ENCODE measurements around the gene ROR1.

The ROR1 gene

DNA sequence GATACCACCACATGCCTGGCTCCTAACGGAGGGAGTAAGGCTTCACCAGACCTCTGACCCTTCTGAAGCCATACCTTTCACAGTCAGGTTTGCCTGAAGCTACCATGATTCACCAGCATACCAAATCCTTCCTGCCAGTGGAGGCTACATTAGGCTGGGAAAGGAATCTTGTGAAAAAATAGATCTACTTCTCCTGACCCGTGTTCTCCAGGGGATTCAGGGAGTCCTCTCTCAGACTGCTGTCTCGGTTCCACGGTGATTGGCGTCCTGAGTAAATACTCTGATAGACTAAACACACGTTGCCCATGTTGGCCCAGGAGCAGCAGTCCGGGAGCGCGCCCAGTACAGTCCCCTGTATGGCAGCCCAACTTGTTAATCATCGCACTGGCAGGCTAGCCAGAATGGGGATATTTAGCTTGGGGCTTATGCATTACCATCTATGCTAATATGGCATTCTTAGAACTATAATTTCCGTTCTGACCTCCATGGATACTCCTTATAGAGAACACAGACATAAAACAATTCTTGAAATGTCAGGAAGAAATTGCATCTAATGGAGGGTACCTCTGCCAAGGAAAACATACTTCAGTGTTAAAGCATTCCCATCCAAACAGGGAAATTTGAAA lies 173.2 kb downstream of the ROR1 start:
- no peak for DNase-seq

GRCh38 chr1:63947904-63948303 lies 174.1 kb downstream of the ROR1 start:
- no peak for DNase-seq

- no peak for DNase-seq
Observed at GRCh38 chr1:63950023-63950422, 176.2 kb downstream of the ROR1 start.

DNA sequence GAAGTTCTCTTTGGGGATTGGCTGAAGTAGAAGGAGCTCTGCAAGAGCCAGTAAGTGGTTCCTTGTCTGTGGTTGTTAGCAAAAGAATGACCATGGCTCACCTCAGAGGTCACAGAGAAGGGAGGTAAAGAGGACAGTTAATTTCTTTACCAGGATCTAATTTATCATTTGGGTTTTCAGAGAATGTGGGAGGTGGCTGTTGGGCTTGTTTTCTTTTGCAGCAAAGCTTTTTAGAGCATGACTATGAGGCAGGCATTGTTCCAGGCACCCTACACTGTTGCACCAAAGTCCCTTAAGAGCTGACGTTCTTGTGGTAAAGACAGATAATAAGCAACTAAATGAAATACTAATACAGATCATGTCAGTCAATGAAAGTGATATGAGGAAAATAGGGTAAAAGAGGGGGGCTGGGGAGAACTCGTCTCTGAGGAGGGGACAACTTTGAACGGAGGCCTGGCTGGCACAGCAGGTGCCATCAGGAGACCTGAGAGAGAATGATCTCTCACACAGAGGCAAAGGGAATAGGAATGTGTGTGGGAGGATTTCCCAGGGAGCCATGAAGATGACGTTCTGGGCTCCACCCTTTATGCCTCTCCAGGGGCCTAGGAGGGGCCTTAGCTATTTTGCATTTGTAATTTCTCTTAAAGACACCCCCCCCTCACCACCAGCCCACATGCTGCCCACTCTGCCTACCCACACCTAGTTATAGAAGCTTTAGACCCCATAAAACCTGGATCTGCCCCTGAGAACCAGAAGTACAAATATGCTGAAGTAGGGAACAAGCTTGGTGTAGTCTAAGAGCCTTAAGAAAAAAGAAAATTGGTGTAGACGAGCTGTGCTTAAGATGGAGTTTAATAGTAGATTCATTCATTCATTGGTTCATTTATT lies 177.5 kb downstream of the ROR1 start:
- no peak for DNase-seq

DNA sequence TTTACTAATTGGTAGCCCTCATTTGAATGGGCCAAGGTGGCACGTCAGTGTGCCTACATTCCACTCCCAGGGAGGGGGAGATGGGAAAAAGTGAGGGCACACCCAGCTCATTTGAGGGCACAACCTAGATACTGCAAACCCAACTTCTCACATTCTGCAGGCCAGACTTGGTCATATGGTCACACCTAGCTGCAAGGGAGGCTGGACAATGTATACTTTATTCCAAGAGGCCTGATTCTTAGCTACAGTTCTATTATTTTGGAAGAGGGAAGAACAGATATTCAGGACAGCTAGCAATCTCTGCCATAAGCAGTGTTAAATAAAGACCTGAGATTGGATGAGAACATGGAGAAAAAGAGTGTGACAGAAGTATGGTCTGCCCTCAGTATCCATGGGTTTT lies 180.4 kb downstream of the ROR1 start:
- DNase-seq = no peak

GRCh38 chr1:63955370-63956145 lies 181.7 kb downstream of the ROR1 start:
- no peak for DNase-seq

GRCh38 chr1:63958556-63958955 lies 184.7 kb downstream of the ROR1 start:
- DNase-seq = no peak

DNA sequence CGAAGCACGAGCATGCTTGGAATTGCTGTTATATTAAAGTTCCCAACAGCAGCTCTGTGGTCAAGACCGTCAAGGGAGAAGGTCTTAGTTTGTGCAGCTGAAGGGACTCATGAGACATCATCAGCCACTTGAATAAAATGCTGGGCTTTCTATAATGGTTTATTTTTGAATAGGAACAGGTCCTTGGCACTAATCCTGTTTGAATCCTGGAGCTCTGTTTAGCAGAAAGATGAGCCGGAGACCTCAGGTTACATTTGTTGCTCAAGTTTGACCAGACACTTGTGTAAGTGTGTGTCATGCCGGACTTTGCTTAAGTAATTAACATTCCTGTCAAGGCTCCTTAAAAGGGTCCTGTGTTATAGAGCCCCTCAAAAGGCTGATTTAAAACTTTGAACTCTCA lies 186.5 kb downstream of the ROR1 start:
- DNase-seq = no peak

- DNase-seq = no peak
Observed at GRCh38 chr1:63966016-63966415, 192.2 kb downstream of the ROR1 start.

- no peak for DNase-seq
Observed at GRCh38 chr1:63967901-63968300, 194.1 kb downstream of the ROR1 start.

GRCh38 chr1:63968663-63969440 lies 195.0 kb downstream of the ROR1 start:
- no peak for DNase-seq

DNA sequence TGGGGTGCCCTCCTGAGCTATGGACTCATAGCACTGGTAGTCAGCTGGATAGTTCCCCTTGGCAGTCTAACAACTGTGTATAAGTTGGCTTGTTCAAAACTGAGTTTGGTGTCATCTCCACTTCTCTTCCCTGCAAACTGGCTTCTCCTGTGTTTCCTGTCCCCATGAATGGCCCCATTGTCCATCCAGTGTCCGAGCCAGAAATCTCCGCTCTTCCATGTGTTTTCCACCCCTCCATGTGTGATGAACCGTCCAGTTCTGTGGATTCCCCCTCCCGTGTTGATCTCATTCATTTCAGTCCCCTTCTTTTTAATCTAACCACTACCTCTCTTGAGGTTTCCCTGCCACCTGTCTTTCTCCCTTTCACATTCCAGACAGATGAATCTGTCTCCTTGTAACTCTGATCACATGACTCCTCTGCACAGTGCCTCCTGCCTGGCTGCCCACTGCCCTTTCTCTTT lies 195.7 kb downstream of the ROR1 start:
- DNase-seq = no peak

- no peak for DNase-seq
Observed at GRCh38 chr1:63971557-63971956, 197.7 kb downstream of the ROR1 start.

GRCh38 chr1:63973005-63973419 lies 199.2 kb downstream of the ROR1 start:
- DNase-seq = no peak

DNA sequence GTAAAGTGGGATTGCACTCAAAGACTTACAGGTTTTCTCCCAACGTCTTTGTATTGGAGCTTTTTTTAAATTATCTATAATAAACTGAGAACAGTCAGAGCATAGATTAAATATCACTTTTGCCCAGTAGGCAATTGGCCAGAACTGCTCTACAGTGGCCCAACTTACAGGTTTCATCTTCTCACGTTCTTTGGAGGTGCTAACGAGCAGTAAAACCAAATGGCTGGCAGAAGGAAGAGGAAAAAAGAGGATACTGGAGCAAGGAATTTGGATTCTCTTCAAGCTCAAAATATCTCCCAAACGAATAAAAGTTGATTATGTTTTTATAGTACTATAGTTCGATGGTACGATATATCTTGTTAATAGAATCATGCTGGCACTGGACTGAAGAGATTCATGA lies 201.1 kb downstream of the ROR1 start:
- DNase-seq = no peak

GRCh38 chr1:63975481-63975880 lies 201.7 kb downstream of the ROR1 start:
- DNase-seq = no peak

- DNase-seq = no peak
Observed at GRCh38 chr1:63976006-63976405, 202.2 kb downstream of the ROR1 start.

DNA sequence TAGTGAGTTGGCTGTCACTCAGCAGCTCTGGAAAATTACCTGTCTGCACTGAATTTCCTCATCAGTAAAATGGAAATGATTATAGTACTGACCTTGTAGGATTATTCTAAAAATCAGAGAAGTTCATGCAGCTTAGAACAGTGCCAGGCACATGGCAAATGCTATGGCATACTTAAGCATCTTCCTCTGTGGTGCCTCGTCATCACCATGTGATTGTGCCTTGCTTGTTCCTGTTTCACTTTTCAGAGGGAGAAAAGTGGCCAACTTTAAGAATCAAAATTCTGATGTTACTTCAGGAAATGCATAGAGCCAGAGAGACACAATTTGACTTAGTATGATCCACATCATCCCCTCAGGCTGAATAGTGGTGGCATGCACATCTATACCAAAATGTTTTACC lies 203.6 kb downstream of the ROR1 start:
- no peak for DNase-seq

DNA sequence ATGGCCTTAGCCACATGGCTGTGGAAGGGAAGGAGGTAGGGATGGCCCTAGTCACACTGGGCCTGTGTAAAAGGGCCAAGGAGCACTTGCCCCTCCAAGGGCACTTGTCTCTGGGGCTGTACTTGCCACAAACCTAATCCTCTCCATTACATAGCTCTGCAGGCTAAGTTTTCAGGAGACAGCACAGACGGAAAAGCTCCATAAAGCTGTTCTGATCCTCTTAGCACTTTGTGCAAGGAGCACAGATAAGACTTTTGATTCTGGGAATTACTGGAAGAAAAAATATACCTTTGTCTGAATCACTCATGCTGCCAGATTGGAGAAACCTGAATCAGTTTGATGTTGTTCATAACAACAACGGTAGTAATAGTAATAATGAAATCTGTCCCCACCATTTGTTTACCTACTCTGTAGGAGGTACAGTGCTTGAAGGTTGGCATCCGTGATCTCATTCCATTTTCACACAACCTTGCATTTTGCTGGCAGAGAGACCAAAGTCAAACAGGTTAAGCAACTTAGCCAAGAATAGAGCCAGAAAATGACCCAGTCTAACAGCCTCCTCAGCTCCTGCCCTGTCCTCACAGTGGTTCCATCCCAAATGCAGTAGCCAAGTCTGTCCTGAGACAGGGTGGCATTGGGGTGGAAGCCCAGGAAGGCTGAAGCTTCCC lies 207.1 kb downstream of the ROR1 start:
- no peak for DNase-seq

GRCh38 chr1:63981408-63981773 lies 207.6 kb downstream of the ROR1 start:
- DNase-seq = no peak

DNA sequence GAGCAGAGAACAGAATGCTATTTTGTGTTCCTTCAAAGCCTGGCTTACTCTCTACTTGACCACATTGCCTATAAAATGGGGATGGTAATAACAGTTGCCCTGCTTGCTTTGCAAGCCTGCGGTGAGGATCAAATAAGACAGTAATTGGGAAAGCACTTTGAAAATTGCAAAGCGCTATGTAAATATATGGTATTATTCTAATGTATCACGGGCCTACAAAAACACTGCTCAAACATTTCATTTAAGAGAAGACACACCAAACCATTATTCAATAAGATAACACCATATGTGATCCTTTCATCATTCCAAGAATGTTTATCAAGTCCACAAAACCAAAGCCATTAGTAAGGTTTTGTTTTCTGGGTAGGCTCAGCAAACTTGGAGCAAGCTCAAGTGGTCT lies 208.4 kb downstream of the ROR1 start:
- peak; percentile 61 for DNase-seq
